ENCODE results near the gene LSM4.

LSM4 gene

DNA sequence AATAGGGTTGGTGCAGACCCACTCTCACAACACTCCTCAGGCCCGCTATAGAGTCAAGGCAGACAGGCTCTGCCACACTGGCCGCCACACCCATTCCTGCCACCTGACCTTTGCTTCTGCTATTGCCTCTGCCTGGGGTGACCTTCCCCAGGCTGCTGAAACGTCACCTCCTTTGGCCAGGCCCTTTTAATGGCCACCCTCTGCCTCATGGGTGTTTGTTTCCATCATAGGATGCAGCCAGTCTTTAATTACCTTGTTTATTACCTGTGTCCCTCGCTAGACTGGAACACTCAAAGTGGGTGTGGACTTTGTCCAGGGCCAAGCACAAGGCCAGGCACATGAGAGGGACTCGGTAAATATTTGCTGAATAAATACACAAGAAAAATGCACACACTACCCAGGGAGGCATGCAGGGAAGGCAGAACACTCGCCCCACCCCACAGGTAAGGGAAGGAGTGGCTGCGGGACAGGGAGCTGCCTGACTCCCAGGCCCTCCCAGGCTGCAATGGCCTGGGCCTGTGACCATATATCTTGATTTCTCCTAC is 3.2 kb downstream of the LSM4 start:
- Histone ChIP-seq H3K4me3 (ENCODE audit: low read length, poor library complexity, severe bottlenecking) (peak overlapping the region; percentile 30), H3K79me2 (ENCODE audit: insufficient read depth, low read length) (peaks cover 56% of the 10 kb centered on the region), H3F3A (ENCODE audit: low read depth) (peaks cover 18% of the 10 kb centered on the region), H3K9me2 (replicated peaks; ENCODE audit: low read depth, low read length) (no peaks in the 10 kb centered on the region), H4K20me1 (ENCODE audit: insufficient read depth, low read length, poor library complexity, severe bottlenecking) (peaks cover 3% of the 10 kb centered on the region), H3K9me3 (ENCODE audit: insufficient read depth, low read depth, low read length) (no peaks in the 10 kb centered on the region), H3K27me3 (ENCODE audit: insufficient read depth, low read length, poor library complexity, severe bottlenecking) (no peaks in the 10 kb centered on the region), H3K4me2 (ENCODE audit: low read depth, low read length, poor library complexity, severe bottlenecking) (peak overlapping the region; percentile 99), H2AFZ (ENCODE audit: low read length) (no peak overlapping the region), H3K9ac (ENCODE audit: low read depth, low read length, poor library complexity, severe bottlenecking) (peak overlapping the region; percentile 100), H3K36me3 (ENCODE audit: insufficient read depth, low read length) (no peaks in the 10 kb centered on the region), H3K4me1 (ENCODE audit: insufficient read depth, low read length, poor library complexity, severe bottlenecking) (peaks cover 76% of the 10 kb centered on the region)
- TF ChIP-seq EZH2phosphoT487 (IDR thresholded peaks at IDR 0.05; ENCODE audit: borderline replicate concordance) = no peak
- TF ChIP-seq, protein P1, sequence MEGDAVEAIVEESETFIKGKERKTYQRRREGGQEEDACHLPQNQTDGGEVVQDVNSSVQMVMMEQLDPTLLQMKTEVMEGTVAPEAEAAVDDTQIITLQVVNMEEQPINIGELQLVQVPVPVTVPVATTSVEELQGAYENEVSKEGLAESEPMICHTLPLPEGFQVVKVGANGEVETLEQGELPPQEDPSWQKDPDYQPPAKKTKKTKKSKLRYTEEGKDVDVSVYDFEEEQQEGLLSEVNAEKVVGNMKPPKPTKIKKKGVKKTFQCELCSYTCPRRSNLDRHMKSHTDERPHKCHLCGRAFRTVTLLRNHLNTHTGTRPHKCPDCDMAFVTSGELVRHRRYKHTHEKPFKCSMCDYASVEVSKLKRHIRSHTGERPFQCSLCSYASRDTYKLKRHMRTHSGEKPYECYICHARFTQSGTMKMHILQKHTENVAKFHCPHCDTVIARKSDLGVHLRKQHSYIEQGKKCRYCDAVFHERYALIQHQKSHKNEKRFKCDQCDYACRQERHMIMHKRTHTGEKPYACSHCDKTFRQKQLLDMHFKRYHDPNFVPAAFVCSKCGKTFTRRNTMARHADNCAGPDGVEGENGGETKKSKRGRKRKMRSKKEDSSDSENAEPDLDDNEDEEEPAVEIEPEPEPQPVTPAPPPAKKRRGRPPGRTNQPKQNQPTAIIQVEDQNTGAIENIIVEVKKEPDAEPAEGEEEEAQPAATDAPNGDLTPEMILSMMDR (conservative IDR thresholded peaks at IDR 0.05; ENCODE audit: low read length) = no peak

DNA sequence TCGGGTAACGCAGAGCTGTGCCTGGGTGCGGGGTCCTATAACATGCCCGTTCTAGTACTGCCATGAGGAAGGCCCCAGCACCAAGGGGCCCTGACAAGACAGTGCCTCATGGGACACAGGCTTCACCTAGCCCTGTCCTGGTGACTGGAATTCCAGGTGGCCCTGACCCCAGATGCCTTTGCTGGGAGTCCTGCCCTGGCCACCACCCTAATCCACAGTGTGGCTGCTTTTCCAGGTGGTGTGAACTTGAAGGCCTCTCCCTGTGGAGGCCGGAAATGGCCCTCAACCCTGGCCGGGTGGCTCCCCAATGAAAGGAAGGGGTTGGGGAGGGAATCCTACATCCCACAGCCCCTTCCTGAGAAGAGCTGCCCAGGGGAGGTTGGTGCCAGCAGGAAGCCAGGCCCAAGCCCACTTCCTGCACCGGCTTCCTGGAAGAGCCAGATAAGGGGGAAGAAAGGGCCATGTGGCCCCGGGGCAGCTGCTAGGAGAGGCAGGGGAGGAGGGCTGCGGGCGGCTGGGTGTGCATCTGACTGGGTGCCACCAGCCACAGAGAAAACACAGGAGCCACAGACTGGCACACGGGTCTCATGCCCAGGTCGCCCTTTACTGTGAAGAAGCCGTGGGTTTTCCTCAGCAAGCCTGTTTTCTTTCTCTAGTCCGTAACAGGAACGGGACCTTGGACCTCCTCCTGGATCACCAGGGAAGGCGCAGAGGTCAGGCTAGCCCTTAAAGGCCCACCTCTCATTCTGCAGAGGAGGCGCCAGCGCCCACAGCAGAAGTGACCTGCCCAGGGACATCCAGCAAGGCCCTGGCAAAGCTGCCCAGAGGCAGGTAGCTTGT is 4.7 kb downstream of the LSM4 start:
- no peak overlapping the region for H2AFZ ChIP-seq (ENCODE audit: low read length)
- peak overlapping the region; percentile 99 for H3K4me2 ChIP-seq (ENCODE audit: low read depth, low read length, poor library complexity, severe bottlenecking)
- peaks cover 66% of the 10 kb centered on the region for H3K4me1 ChIP-seq (ENCODE audit: insufficient read depth, low read length, poor library complexity, severe bottlenecking)
- H3K9me2 ChIP-seq (replicated peaks; ENCODE audit: low read depth, low read length) = no peaks in the 10 kb centered on the region
- TF ChIP-seq, protein P1 (conservative IDR thresholded peaks at IDR 0.05; ENCODE audit: low read length) = no peak
- TF ChIP-seq EZH2phosphoT487 (IDR thresholded peaks at IDR 0.05; ENCODE audit: borderline replicate concordance) = no peak
- peaks cover 13% of the 10 kb centered on the region; the same call in 1 of the 2 replicates for H3F3A ChIP-seq (ENCODE audit: low read depth)
- H3K27me3 ChIP-seq (ENCODE audit: insufficient read depth, low read length, poor library complexity, severe bottlenecking) = no peaks in the 10 kb centered on the region
- peak overlapping the region; percentile 67 for H3K4me3 ChIP-seq (ENCODE audit: low read length, poor library complexity, severe bottlenecking)
- peaks cover 3% of the 10 kb centered on the region for H4K20me1 ChIP-seq (ENCODE audit: insufficient read depth, low read length, poor library complexity, severe bottlenecking)
- H3K79me2 ChIP-seq (ENCODE audit: insufficient read depth, low read length) = peaks cover 65% of the 10 kb centered on the region
- no peaks in the 10 kb centered on the region for H3K9me3 ChIP-seq (ENCODE audit: insufficient read depth, low read depth, low read length)
- peak overlapping the region; percentile 100 for H3K9ac ChIP-seq (ENCODE audit: low read depth, low read length, poor library complexity, severe bottlenecking)
- H3K36me3 ChIP-seq (ENCODE audit: insufficient read depth, low read length) = 0 out of 2 replicates have a peak, but pooled peaks cover 4% of the 10 kb centered on the region

DNA sequence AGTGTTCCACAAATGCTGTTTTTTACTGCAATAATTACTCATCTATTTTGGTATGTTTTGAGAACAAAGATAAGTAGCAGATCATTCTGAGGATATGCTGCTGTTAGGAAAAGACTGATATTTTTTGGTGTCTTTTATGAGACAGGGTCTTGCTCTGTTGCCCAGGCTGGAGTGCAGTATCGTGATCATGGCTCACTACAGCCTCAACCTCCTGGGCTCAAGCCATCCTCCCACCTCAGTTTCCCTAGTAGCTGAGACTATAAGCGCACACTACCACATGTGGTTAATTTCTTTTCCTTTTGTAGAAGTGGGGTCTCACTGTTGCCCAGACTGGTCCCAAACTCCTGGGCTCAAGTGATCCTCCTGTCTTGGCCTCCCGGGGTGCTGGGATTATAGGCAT is 9.5 kb downstream of the LSM4 start:
- Histone ChIP-seq H3K27me3 (ENCODE audit: insufficient read depth, low read length, poor library complexity, severe bottlenecking) (no peaks in the 10 kb centered on the region), H3K4me1 (ENCODE audit: insufficient read depth, low read length, poor library complexity, severe bottlenecking) (peaks cover 28% of the 10 kb centered on the region), H3K9me3 (ENCODE audit: insufficient read depth, low read depth, low read length) (no peaks in the 10 kb centered on the region), H3K36me3 (ENCODE audit: insufficient read depth, low read length) (peaks cover 48% of the 10 kb centered on the region; the same call in 1 of the 2 replicates), H3K79me2 (ENCODE audit: insufficient read depth, low read length) (peaks cover 33% of the 10 kb centered on the region; the same call in 1 of the 2 replicates), H3K4me3 (ENCODE audit: low read length, poor library complexity, severe bottlenecking) (no peak overlapping the region), H3F3A (ENCODE audit: low read depth) (peaks cover 9% of the 10 kb centered on the region; the same call in 1 of the 2 replicates), H2AFZ (ENCODE audit: low read length) (no peak overlapping the region), H3K4me2 (ENCODE audit: low read depth, low read length, poor library complexity, severe bottlenecking) (no peak overlapping the region), H3K9ac (ENCODE audit: low read depth, low read length, poor library complexity, severe bottlenecking) (no peak overlapping the region), H3K9me2 (replicated peaks; ENCODE audit: low read depth, low read length) (no peaks in the 10 kb centered on the region), H4K20me1 (ENCODE audit: insufficient read depth, low read length, poor library complexity, severe bottlenecking) (peaks cover 7% of the 10 kb centered on the region)
- no peak for TF ChIP-seq EZH2phosphoT487 (IDR thresholded peaks at IDR 0.05; ENCODE audit: borderline replicate concordance)
- TF ChIP-seq, protein P1 (conservative IDR thresholded peaks at IDR 0.05; ENCODE audit: low read length) = no peak

All from Loucy (cell line).